Endothelial cell (in vitro differentiated cells): ENCODE measurements around the gene DBI. TPM values are rescaled to one million over a fixed set of nuclear protein-coding genes. Genes with fewer than 3 reads are reported as not detected.

Experiments
- DNase-seq: peaks from one replicate; pipeline ENCODE4 v3.0.0; 2021; ENCODE audit warnings: low spot score
- H3K27ac Mint-ChIP-seq: one replicate; pipeline ENCODE4 v1.8.0; 2021; ENCODE audit warnings: mixed read lengths, inconsistent platforms; ENCODE audit not compliant: unreplicated experiment
- H3K27me3 Mint-ChIP-seq: one replicate; pipeline ENCODE4 v1.8.0; 2021; ENCODE audit warnings: mild to moderate bottlenecking, moderate library complexity, mixed read lengths, inconsistent platforms; ENCODE audit not compliant: unreplicated experiment
- H3K36me3 Mint-ChIP-seq: one replicate; pipeline ENCODE4 v1.8.0; 2021; ENCODE audit warnings: mild to moderate bottlenecking, low read depth, mixed read lengths, inconsistent platforms; ENCODE audit not compliant: unreplicated experiment
- H3K4me1 Mint-ChIP-seq: one replicate; pipeline ENCODE4 v1.8.0; 2021; ENCODE audit warnings: mild to moderate bottlenecking, mixed read lengths, inconsistent platforms; ENCODE audit not compliant: unreplicated experiment
- H3K4me3 Mint-ChIP-seq: one replicate; pipeline ENCODE4 v1.8.0; 2021; ENCODE audit warnings: mild to moderate bottlenecking, mixed read lengths, inconsistent platforms; ENCODE audit not compliant: unreplicated experiment
- H3K9me3 Mint-ChIP-seq: one replicate; pipeline ENCODE4 v1.8.0; 2021; ENCODE audit warnings: mixed read lengths, inconsistent platforms; ENCODE audit not compliant: unreplicated experiment
- total RNA-seq: library from RNA; stranded (reverse); fragmentation: NEBNext Ultra II Directional; extraction: Animal tissue kit (Norgen Biotek cat#: 25700); gene quantifications from one replicate; pipeline ENCODE4 v1.2.1, GENCODE V29; 2021; ENCODE audit not compliant: unreplicated experiment
- TF ChIP-seq, protein P1 (sequence below): fragments of 200-600 bp; sonication (generic); IDR thresholded peaks from one replicate; pipeline ENCODE4 v1.5.0; 2021; ENCODE audit warnings: antibody characterized with exemption; ENCODE audit not compliant: unreplicated experiment

The DBI gene
- total RNA-seq, 1 donor from 2014 or later = 180 TPM

GRCh38 chr2:119333833-119334232 lies 32.9 kb upstream of the DBI start:
- no peaks in the 10 kb centered on the region for H3K9me3 Mint-ChIP-seq
- no peaks in the 10 kb centered on the region for H3K36me3 Mint-ChIP-seq
- no peaks in the 10 kb centered on the region for H3K4me1 Mint-ChIP-seq
- no peak for DNase-seq
- no peak overlapping the region for H3K27ac Mint-ChIP-seq
- H3K4me3 Mint-ChIP-seq = no peak overlapping the region
- TF ChIP-seq, protein P1, sequence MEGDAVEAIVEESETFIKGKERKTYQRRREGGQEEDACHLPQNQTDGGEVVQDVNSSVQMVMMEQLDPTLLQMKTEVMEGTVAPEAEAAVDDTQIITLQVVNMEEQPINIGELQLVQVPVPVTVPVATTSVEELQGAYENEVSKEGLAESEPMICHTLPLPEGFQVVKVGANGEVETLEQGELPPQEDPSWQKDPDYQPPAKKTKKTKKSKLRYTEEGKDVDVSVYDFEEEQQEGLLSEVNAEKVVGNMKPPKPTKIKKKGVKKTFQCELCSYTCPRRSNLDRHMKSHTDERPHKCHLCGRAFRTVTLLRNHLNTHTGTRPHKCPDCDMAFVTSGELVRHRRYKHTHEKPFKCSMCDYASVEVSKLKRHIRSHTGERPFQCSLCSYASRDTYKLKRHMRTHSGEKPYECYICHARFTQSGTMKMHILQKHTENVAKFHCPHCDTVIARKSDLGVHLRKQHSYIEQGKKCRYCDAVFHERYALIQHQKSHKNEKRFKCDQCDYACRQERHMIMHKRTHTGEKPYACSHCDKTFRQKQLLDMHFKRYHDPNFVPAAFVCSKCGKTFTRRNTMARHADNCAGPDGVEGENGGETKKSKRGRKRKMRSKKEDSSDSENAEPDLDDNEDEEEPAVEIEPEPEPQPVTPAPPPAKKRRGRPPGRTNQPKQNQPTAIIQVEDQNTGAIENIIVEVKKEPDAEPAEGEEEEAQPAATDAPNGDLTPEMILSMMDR = no peak
- no peaks in the 10 kb centered on the region for H3K27me3 Mint-ChIP-seq

DNA sequence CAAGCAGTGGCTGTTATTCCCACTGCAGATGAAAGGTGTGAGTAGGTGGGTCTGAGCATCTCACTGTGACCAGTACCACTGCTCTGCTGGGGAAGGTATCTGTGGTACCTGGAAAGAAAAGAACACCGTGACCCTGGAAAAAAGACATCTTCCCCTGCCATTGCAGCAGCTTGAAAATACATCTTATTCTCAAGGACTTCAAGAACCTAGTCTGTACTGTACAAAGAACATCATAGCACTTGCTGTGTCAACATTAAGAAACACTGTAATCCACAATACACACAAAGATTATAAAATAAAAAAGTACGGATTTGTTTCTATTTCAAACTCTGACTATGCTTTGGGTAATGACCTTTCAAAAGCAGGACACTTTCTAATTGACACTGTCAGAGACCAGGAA lies 29.0 kb upstream of the DBI start:
- Mint-ChIP-seq H3K27ac (no peak overlapping the region), H3K4me1 (peaks cover 3% of the 10 kb centered on the region), H3K9me3 (no peaks in the 10 kb centered on the region), H3K4me3 (no peak overlapping the region), H3K27me3 (no peaks in the 10 kb centered on the region), H3K36me3 (no peaks in the 10 kb centered on the region)
- TF ChIP-seq, protein P1 = no peak
- no peak for DNase-seq

GRCh38 chr2:119338272-119338671 lies 28.5 kb upstream of the DBI start:
- H3K4me3 Mint-ChIP-seq = no peak overlapping the region
- H3K4me1 Mint-ChIP-seq = peaks cover 3% of the 10 kb centered on the region
- no peaks in the 10 kb centered on the region for H3K36me3 Mint-ChIP-seq
- TF ChIP-seq, protein P1 = no peak
- no peaks in the 10 kb centered on the region for H3K27me3 Mint-ChIP-seq
- no peak for DNase-seq
- H3K27ac Mint-ChIP-seq = no peak overlapping the region
- H3K9me3 Mint-ChIP-seq = no peaks in the 10 kb centered on the region

GRCh38 chr2:119338826-119339561 lies 27.8 kb upstream of the DBI start:
- no peaks in the 10 kb centered on the region for H3K27me3 Mint-ChIP-seq

DNA sequence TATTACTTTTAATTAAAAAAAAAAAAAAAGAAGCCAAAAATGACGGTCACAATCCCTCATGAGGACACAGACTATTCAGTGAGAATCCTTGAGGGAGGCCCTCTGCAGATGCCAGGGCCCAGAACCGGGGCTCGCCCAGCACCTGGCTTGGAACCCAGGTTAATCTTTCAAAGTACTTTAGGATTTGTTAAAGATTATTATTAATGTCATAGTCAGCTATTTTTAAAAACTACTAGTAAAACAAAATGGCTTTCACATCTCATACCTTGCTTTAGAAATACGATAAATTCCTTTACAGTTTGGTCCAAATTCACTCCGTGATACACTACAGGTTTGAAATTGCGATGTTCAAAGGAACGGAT lies 27.2 kb upstream of the DBI start:
- H3K27ac Mint-ChIP-seq = no peak overlapping the region
- no peaks in the 10 kb centered on the region for H3K36me3 Mint-ChIP-seq
- H3K4me3 Mint-ChIP-seq = no peak overlapping the region
- H3K27me3 Mint-ChIP-seq = no peaks in the 10 kb centered on the region
- DNase-seq = no peak
- H3K4me1 Mint-ChIP-seq = peaks cover 3% of the 10 kb centered on the region
- TF ChIP-seq, protein P1 = no peak
- H3K9me3 Mint-ChIP-seq = no peaks in the 10 kb centered on the region

More at GRCh38 chr2:119338826-119339561, 27.8 kb upstream of the DBI start:
- Mint-ChIP-seq H3K36me3 (no peaks in the 10 kb centered on the region), H3K27ac (no peak overlapping the region), H3K4me3 (no peak overlapping the region), H3K4me1 (peaks cover 3% of the 10 kb centered on the region), H3K9me3 (no peaks in the 10 kb centered on the region)
- no peak for DNase-seq
- TF ChIP-seq, protein P1 = no peak
